Measurements from ENCODE around the gene GOLGA6D. TPM values are rescaled to one million over a fixed set of nuclear protein-coding genes. Genes with fewer than 3 reads are reported as not detected.
"Not testable (repeated sequence)": the region's sequence is repeated elsewhere in the genome, so short reads cannot be mapped to it uniquely, and the experiment has no call there.

GOLGA6D gene
- total and polyA plus RNA-seq, 2 of the 8 experiments (the other 6 are each of a cell fraction or from before 2014, with no cell fraction given), result 0.27 to 0.69 TPM

DNA sequence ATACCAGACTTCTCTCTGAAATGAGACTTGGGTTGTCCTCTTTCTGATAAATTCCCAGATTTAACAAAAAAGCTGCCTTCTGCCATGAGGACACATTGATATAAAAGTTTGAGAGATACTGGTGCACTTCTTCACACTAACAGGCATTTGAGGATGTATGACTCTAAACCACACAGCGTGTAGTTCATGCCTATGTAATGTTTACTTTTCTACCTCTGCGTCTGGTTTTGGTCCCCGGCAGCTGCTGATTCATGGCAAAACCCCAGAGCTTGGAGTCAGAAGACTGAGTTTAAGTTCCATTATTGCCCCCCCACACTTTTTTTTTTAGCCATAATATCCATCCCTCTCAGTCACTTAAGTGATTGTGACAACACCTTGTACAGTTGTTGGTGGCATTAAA lies 1.5 kb downstream of the GOLGA6D start:
- H4K8ac ChIP-seq (ENCODE audit: extremely low read depth, insufficient read depth, low read length); H3K4ac ChIP-seq (replicated peaks; ENCODE audit: insufficient read length, low read depth, low read length); H3K36me3 ChIP-seq (ENCODE audit: control insufficient read depth in 2 of 4, insufficient read depth in 4 of 4, low read length in 3 of 4); CTCF ChIA-PET (ENCODE audit: partially characterized antibody); DNase-seq (ENCODE audit: low read depth in 1 of 2, low spot score in 2 of 2); H4K20me1 ChIP-seq (replicated peaks in 1 of 2; ENCODE audit: control insufficient read depth in 1 of 2, insufficient read depth in 2 of 2, low read length in 2 of 2); H3K27me3 ChIP-seq (replicated peaks in 1 of 4; ENCODE audit: control insufficient read depth in 3 of 4, extremely low read depth in 1 of 4, insufficient read depth in 3 of 4, low read length in 3 of 4); H3K23me2 ChIP-seq (ENCODE audit: low read depth, low read length); H3K79me1 ChIP-seq (ENCODE audit: low read depth, low read length); H2BK5ac ChIP-seq (ENCODE audit: low read depth, low read length); H2BK12ac ChIP-seq (ENCODE audit: low read depth, low read length); H3K79me2 ChIP-seq (ENCODE audit: control insufficient read depth in 1 of 2, insufficient read depth in 2 of 2, low read length in 2 of 2); H2AK5ac ChIP-seq (ENCODE audit: low read depth, low read length); H4K5ac ChIP-seq (ENCODE audit: insufficient read length, low read depth, low read length); POLR2A ChIA-PET (ENCODE audit: partially characterized antibody); H3K4me1 ChIP-seq (replicated peaks in 1 of 4; ENCODE audit: control insufficient read depth in 3 of 4, insufficient read depth in 4 of 4, low read length in 3 of 4); H3K23ac ChIP-seq (ENCODE audit: insufficient read length); H3K27ac ChIP-seq (ENCODE audit: low read depth, low read length); H4K91ac ChIP-seq (replicated peaks; ENCODE audit: insufficient read length, low read length); H3K9ac ChIP-seq (replicated peaks in 1 of 4; ENCODE audit: extremely low read depth in 1 of 4, low read depth in 3 of 4, low read length in 3 of 4); H2BK120ac ChIP-seq (replicated peaks; ENCODE audit: low read depth, low read length); FAIRE-seq; H3K18ac ChIP-seq (ENCODE audit: extremely low read depth, low read length); H2AFZ ChIP-seq (ENCODE audit: low read length); H3K56ac ChIP-seq (replicated peaks; ENCODE audit: insufficient read length, low read depth, low read length); H2BK20ac ChIP-seq (ENCODE audit: low read length); H2BK15ac ChIP-seq (ENCODE audit: low read length); H3K4me2 ChIP-seq (ENCODE audit: insufficient read depth in 1 of 2, low read depth in 2 of 2, low read length in 2 of 2); H3K14ac ChIP-seq (ENCODE audit: insufficient read length); H3K4me3 ChIP-seq (ENCODE audit: extremely low read depth in 1 of 4, insufficient read depth in 2 of 4, low read depth in 3 of 4, low read length in 4 of 4); H3K9me3 ChIP-seq (ENCODE audit: insufficient read depth in 2 of 2, low read depth in 1 of 2, low read length in 1 of 2): not testable (repeated sequence)
- WGBS, 2 experiments (ENCODE audit: extremely low coverage in 1 of 2, insufficient coverage in 1 of 2, insufficient read length in 1 of 2, insufficient replicate concordance in 2 of 2, low coverage in 1 of 2, low lambda C conversion rate in 2 of 2, missing lambda C conversion rate in 1 of 2), result no CpG with 5 or more reads among the region's 3 CpGs

DNA sequence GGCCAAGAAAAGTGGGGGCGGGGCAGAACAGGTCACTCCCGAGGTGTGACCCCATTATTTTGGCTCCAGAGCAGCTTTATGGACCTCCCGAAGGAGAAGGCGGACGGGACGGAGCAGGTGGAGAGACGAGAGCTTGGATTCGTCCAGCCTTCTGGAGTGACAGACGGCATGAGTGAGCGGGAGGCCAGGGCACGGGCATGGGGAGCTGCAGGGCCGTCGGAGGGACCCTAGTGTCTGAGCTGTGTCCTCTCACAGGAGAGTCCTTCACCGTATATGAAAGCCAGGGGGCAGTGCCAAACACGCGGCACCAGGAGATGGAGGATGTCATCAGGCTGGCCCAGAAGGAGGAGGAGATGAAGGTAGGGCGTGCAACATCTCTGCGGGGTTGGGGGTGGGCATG lies 11.0 kb downstream of the GOLGA6D start:
- H3K4me2 ChIP-seq (ENCODE audit: insufficient read depth in 1 of 2, low read depth in 2 of 2, low read length in 2 of 2); H2BK5ac ChIP-seq (ENCODE audit: low read depth, low read length); H4K8ac ChIP-seq (ENCODE audit: extremely low read depth, insufficient read depth, low read length); H3K56ac ChIP-seq (replicated peaks; ENCODE audit: insufficient read length, low read depth, low read length); H3K14ac ChIP-seq (ENCODE audit: insufficient read length); H4K91ac ChIP-seq (replicated peaks; ENCODE audit: insufficient read length, low read length); H2AFZ ChIP-seq (ENCODE audit: low read length); H4K5ac ChIP-seq (ENCODE audit: insufficient read length, low read depth, low read length); H3K36me3 ChIP-seq (ENCODE audit: control insufficient read depth in 2 of 4, insufficient read depth in 4 of 4, low read length in 3 of 4); H3K4me3 ChIP-seq (ENCODE audit: extremely low read depth in 1 of 4, insufficient read depth in 2 of 4, low read depth in 3 of 4, low read length in 4 of 4); POLR2A ChIA-PET (ENCODE audit: partially characterized antibody); H3K27ac ChIP-seq (ENCODE audit: low read depth, low read length); H3K18ac ChIP-seq (ENCODE audit: extremely low read depth, low read length); FAIRE-seq; H2BK15ac ChIP-seq (ENCODE audit: low read length); H3K79me1 ChIP-seq (ENCODE audit: low read depth, low read length); CTCF ChIA-PET (ENCODE audit: partially characterized antibody); H2BK120ac ChIP-seq (replicated peaks; ENCODE audit: low read depth, low read length); H3K23ac ChIP-seq (ENCODE audit: insufficient read length); H2BK20ac ChIP-seq (ENCODE audit: low read length); H3K4me1 ChIP-seq (replicated peaks in 1 of 4; ENCODE audit: control insufficient read depth in 3 of 4, insufficient read depth in 4 of 4, low read length in 3 of 4); DNase-seq (ENCODE audit: low read depth in 1 of 2, low spot score in 2 of 2); H4K20me1 ChIP-seq (replicated peaks in 1 of 2; ENCODE audit: control insufficient read depth in 1 of 2, insufficient read depth in 2 of 2, low read length in 2 of 2); H2AK5ac ChIP-seq (ENCODE audit: low read depth, low read length); H3K9ac ChIP-seq (replicated peaks in 1 of 4; ENCODE audit: extremely low read depth in 1 of 4, low read depth in 3 of 4, low read length in 3 of 4); H3K4ac ChIP-seq (replicated peaks; ENCODE audit: insufficient read length, low read depth, low read length); H3K23me2 ChIP-seq (ENCODE audit: low read depth, low read length); H3K27me3 ChIP-seq (replicated peaks in 1 of 4; ENCODE audit: control insufficient read depth in 3 of 4, extremely low read depth in 1 of 4, insufficient read depth in 3 of 4, low read length in 3 of 4); H3K79me2 ChIP-seq (ENCODE audit: control insufficient read depth in 1 of 2, insufficient read depth in 2 of 2, low read length in 2 of 2); H2BK12ac ChIP-seq (ENCODE audit: low read depth, low read length); H3K9me3 ChIP-seq (ENCODE audit: insufficient read depth in 2 of 2, low read depth in 1 of 2, low read length in 1 of 2): not testable (repeated sequence)
- WGBS, 2 experiments (ENCODE audit: extremely low coverage in 1 of 2, insufficient coverage in 1 of 2, insufficient read length in 1 of 2, insufficient replicate concordance in 2 of 2, low coverage in 1 of 2, low lambda C conversion rate in 2 of 2, missing lambda C conversion rate in 1 of 2), result 100% methylated on average over 3 of the region's 18 CpGs; no CpG with 5 or more reads in 1 of the 2 experiments

All from H1 (cell line).